Subcutaneous preadipocyte (primary cell): ENCODE data around the gene PLEK. TPM values are rescaled to one million over a fixed set of nuclear protein-coding genes. Genes with fewer than 3 reads are reported as not detected.

Source experiments
- total RNA-seq: library from RNA; depleted of rRNA; stranded (reverse); fragments of >200 nt; gene quantifications from 2 replicates; pipeline ENCODE4 v1.2.3, GENCODE V29; 2012

The PLEK gene, protein sequence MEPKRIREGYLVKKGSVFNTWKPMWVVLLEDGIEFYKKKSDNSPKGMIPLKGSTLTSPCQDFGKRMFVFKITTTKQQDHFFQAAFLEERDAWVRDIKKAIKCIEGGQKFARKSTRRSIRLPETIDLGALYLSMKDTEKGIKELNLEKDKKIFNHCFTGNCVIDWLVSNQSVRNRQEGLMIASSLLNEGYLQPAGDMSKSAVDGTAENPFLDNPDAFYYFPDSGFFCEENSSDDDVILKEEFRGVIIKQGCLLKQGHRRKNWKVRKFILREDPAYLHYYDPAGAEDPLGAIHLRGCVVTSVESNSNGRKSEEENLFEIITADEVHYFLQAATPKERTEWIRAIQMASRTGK
- not detected in 2 replicates for total RNA-seq

DNA sequence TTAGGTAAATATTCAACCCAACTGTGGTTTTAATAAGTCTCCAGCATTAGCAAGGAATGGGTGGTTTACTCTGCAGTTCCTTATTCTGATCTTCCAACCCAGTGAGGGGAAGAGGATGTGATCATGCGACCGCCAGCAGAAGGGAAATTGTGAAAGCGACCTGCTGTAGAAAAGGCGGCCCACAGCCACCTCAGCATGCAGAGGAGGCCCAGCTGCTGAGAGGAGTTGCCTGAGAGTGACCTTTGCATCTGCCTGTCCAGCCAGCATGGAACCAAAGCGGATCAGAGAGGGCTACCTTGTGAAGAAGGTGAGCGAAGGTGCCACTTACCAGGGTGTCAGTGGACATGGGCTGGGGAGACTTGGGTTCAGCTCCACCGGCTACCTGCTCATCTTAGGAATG is at the start of gene PLEK:
PLEK (plus strand) TSS at position 196 of the 400 bp plus-strand sequence; CDS start at position 266, 70 bp downstream.

DNA sequence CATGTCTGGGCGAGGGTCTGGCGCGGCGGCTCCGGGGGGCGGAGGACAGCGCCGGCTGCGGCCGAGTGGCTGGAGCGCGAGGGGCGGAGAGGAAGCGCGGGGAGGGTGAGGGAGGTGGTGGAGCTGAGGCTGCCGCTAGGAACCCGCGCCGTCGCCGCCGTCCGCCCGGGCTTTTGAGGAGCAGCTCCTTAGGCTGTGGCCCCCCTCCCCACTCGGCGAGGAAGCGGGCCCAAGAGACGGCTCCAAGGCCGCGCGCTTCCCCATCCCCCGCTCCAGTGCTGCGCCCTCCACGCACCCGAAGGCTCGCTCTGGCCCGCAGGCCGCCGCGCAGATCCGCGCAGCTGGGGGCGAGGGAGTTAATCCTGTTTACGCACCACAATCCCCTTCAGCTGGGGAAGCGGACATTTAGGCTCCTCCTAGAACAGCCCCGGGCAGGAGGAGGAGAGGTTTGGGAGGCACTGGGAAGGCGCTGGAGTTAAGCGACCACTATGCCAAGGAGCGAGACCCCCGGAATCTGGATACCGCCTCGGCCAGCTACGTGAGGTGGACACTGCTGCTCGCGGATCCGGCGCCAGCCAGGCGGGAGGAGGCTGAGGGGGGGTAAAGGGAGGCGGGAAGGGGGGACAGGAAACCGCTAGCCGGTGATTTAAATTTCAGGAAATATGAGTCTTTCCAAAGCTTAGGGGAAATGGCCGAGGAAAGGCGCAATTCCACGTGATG is 45.5 kb upstream of the PLEK start, which contains the start of gene CNRIP1:
CNRIP1 (minus strand) TSS at position 552 of the 720 bp plus-strand sequence; CDS start at position 3, 549 bp downstream.

Other genes starting within 250 kb of the PLEK start
- 9.6 and 17.2 TPM in 2 replicates for gene PNO1, start 207.4 kb upstream of the PLEK start, total RNA-seq
- gene PPP3R1, start 112.8 kb upstream of the PLEK start, total RNA-seq: 18.4 and 22.9 TPM in 2 replicates
- 36.0 and 40.1 TPM in 2 replicates for gene CNRIP1, start 45.3 kb upstream of the PLEK start, total RNA-seq
- gene FBXO48, start 102.0 kb downstream of the PLEK start, total RNA-seq: 0.37 and 0.59 TPM in 2 replicates
- 3.1 and 4.0 TPM in 2 replicates for gene APLF, start 102.3 kb downstream of the PLEK start, total RNA-seq